ENCODE data around the gene CTSC.
"Not testable (repeated sequence)": the region's sequence is repeated elsewhere in the genome, so short reads cannot be mapped to it uniquely, and the experiment has no call there.

The CTSC gene

GRCh38 chr11:88321412-88321811 is 16.1 kb downstream of the CTSC start:
- DNase-seq (ENCODE audit: extremely low read depth in 1 of 2, low read depth in 1 of 2): not testable (repeated sequence)

GRCh38 chr11:88320149-88320559 is 17.4 kb downstream of the CTSC start:
- DNase-seq (ENCODE audit: extremely low read depth in 1 of 2, low read depth in 1 of 2): no peak

- DNase-seq (ENCODE audit: extremely low read depth in 1 of 2, low read depth in 1 of 2): no peak
Observed at GRCh38 chr11:88318017-88318416, 19.5 kb downstream of the CTSC start.

- DNase-seq (ENCODE audit: extremely low read depth in 1 of 2, low read depth in 1 of 2): no peak
Observed at GRCh38 chr11:88317536-88317935, 20.0 kb downstream of the CTSC start.

GRCh38 chr11:88315981-88316441 is 21.5 kb downstream of the CTSC start:
- no peak for DNase-seq (ENCODE audit: extremely low read depth in 1 of 2, low read depth in 1 of 2)

DNA sequence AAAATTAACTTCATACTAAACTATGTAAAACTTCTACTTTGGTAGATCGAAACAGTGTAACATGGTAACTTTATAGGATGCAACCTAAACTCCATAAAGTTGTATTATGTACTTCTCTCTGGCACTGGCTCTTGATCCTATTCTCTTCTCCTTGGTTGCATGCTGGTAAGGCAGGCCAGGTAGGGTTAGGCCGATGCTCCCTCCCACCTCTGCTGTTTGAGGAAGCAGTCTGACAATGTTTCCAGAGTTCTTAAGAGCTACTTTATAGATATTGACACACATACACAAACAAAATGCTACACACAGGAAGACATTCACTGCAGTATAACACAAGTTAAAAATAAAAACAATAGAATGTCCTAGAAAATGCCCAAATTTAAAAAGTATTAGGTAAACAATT is 22.5 kb downstream of the CTSC start:
- DNase-seq (ENCODE audit: extremely low read depth in 1 of 2, low read depth in 1 of 2): no peak

- no peak for DNase-seq (ENCODE audit: extremely low read depth in 1 of 2, low read depth in 1 of 2)
Observed at GRCh38 chr11:88313441-88313840, 24.1 kb downstream of the CTSC start.

DNA sequence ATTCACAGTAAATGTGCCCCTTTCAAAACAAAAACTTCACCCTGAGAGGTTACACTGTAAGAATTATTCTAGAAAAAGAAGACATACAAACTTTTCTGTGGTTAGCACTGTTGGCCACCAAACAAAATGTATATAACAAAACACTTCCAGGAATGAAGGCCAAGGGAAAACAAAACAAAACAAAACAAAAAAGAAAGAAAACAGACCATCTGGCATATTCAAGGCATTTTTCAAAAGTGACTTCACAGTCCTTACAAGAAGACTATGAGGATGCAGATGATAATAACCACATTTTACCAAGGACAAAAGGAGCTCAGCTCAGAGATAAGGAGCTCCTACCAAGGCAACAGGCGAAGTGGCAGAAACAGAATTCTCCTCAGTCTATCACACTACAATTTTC is 24.9 kb downstream of the CTSC start:
- no peak for DNase-seq (ENCODE audit: extremely low read depth in 1 of 2, low read depth in 1 of 2)

GRCh38 chr11:88310246-88310645 is 27.3 kb downstream of the CTSC start:
- DNase-seq (ENCODE audit: extremely low read depth in 1 of 2, low read depth in 1 of 2): no peak

- no peak for DNase-seq (ENCODE audit: extremely low read depth in 1 of 2, low read depth in 1 of 2)
Observed at GRCh38 chr11:88308576-88308975, 29.0 kb downstream of the CTSC start.

DNA sequence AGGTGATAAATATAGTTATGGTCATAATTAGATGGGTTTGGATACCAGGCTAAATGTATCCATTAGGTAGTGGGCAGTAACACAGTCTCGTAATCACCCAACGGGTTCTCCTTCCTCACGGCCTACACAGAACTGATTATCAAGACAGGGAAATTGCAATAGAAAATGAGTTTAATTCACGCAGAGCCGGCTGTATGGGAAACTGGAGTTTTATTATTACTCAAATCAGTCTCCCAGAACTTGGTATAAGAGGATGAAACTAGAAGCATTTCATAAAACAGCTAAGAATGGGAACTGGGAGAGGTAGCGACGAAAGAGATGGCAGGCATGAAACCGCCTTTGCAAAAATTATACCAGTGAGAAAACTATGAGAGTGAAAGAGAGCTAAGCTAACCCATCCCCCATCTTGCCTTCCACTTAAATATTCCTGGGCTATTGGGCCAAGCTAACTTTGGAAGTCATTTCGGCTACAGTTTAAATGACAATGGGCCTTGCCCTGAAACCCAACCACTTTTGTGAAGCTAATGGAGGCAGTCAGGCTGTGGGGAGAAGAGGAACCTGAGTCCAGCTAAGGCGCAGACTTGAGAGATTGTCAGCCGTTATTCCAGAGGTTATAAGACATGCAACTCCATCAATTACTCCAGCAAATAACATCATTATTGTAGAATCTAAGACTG is 29.6 kb downstream of the CTSC start:
- DNase-seq (ENCODE audit: extremely low read depth in 1 of 2, low read depth in 1 of 2): no peak

GRCh38 chr11:88306785-88307184 is 30.8 kb downstream of the CTSC start:
- DNase-seq (ENCODE audit: extremely low read depth in 1 of 2, low read depth in 1 of 2): no peak

- no peak for DNase-seq (ENCODE audit: extremely low read depth in 1 of 2, low read depth in 1 of 2)
Observed at GRCh38 chr11:88305430-88305829, 32.1 kb downstream of the CTSC start.

DNA sequence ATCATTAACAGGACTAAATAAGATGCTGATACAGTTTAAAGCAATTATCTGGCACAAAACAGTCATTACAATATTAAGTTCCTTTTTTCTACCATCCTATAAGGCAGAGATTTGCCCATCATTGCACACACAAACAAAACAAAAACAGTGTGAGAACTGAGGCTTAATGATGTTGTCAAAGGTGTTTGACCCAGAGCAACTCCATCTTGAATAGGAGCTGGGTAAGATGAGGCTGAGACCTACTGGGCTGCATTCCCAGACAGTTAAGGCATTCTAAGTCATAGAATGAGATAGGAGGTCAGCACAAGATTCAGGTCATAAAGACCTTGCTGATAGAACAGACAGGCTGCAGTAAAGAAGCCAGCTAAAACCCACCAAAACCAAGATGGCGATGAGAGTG is 33.2 kb downstream of the CTSC start:
- no peak for DNase-seq (ENCODE audit: extremely low read depth in 1 of 2, low read depth in 1 of 2)

DNA sequence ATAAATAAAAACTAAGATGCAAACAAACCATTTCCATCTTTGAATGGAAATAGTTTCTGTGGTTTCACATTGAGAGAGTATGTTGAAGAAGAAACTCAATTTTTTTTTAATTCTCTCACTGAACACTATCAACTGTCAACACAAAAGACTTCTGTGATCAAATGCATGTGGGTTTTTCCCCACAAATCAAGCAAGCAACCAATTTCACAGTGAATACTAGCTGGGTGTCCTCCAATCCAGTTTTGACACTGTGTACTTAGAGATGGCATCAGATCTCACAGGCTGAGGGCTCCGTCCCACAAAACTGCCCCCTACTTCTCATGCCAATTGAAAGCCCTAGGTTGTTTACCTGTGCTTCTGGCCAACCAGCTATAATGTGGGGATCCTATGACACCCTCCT is 34.5 kb downstream of the CTSC start:
- no peak for DNase-seq (ENCODE audit: extremely low read depth in 1 of 2, low read depth in 1 of 2)

DNA sequence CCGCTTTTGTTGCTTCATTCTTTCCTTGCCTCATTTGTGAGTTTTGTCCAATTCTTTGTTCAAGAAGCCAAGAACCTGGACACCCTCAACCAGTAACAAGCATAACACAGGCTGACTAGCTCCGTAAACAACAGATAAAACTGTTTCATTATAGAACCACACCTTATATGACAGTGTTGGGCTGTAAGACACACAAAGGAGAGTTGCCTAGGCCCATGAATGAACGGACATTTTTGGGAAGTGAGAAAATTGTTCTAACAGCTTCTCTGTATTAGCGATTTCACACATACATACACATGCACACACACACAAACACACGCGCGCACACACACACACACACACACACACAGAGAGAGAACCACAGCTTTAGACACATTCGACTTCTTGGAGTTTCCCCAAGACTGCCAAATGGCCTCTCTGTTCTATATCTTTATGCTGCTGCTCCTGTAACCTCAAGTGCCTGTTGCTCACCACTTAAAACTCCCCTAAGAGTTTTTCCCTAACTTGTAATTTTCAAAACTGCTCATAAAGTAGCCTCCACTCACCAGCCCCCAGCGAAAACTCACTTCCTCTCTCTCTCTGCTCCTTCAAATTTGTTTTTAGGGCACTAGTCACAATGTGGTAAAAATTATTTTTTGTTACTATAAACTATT is 35.9 kb downstream of the CTSC start:
- no peak for DNase-seq (ENCODE audit: extremely low read depth in 1 of 2, low read depth in 1 of 2)

DNA sequence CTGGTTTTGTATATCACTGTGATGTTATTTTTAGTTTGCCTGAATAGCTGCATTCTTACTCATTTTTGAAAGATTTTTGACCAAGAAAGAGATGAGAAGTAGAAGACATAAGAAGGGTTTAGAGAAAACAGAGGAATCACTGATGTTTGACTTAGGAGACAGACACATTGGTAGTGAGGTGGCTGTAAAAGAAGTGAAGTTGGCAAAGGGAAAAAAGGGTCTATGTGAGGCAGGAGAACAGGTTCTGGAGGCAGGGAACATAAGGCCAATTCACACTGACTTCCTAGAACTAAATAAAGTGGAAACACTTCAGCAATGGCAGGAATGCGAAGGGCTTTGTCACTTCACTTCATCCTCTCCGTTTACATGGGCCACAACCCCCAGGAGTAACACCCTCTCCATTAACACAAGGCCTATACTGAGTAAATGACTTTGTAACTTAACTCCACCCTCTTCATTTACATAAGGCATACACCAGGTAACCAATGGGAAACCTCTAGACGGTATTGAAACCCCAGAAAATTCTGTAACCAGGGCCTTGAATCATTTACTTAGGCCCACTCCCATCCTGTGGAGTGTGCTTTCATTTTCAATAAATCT is 36.5 kb downstream of the CTSC start:
- DNase-seq (ENCODE audit: extremely low read depth in 1 of 2, low read depth in 1 of 2): no peak

- DNase-seq (ENCODE audit: extremely low read depth in 1 of 2, low read depth in 1 of 2): no peak
Observed at GRCh38 chr11:88297863-88298262, 39.7 kb downstream of the CTSC start.

DNA sequence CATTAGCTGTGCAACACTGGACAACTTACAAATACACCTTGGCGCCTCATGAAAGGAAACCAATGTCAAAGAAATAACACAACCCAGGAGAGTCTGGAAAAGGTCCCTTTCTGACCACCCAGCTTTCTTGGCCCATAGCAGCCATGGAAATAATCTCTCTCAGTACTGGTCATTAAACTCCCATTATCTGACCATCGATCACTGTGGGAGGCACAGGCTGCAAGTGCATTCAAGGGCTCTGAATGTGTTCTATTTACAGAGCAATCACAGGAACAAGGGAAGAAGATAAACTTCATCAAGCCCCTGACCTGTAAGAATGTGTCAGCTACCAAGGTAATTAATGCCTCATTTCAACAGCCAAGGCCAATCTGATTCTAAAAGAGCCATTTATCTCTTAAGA is 40.1 kb downstream of the CTSC start:
- DNase-seq (ENCODE audit: extremely low read depth in 1 of 2, low read depth in 1 of 2): no peak

DNA sequence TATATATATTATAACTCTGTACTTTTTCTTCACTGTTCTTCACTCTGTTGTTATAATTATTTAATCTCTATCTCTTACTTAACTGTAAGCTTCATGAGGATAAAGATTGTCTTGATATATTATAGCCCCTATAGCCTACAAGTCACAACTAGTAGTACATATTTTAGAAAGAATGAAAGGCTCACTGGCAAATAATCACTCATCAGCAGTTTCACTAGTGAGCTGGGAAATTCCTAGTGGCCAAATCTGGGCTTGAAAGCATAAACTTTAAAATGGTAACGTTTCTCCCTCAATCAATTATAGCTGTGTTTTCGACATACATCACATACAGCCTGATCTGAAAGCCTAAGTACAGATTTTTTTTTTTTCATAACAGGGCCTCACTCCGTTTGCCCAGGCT is 42.5 kb downstream of the CTSC start:
- no peak for DNase-seq (ENCODE audit: extremely low read depth in 1 of 2, low read depth in 1 of 2)

GRCh38 chr11:88293931-88294330 is 43.6 kb downstream of the CTSC start:
- no peak for DNase-seq (ENCODE audit: extremely low read depth in 1 of 2, low read depth in 1 of 2)

- no peak for DNase-seq (ENCODE audit: extremely low read depth in 1 of 2, low read depth in 1 of 2)
Observed at GRCh38 chr11:88292171-88292843, 45.2 kb downstream of the CTSC start.
